Gastrocnemius medialis (tissue), 4 donors: ENCODE data around the gene BLOC1S4. TPM values are rescaled to one million over a fixed set of nuclear protein-coding genes. Genes with fewer than 3 reads are reported as not detected.

Experiments used
- ATAC-seq, 2 donors: fragments of 150-250 bp; one replicate each; pipeline ENCODE4 v1.9.1; 2016
- DNase-seq, 2 donors: peaks; one replicate each; pipeline ENCODE4 v3.0.0-alpha.2; 2019
- H3K27ac ChIP-seq, 4 donors: fragments of 200-600 bp; sonication (generic); 1 replicate in 1 of 4; 2 replicates in 3 of 4; pipeline ENCODE4 v1.5.1; 2016 to 2018; ENCODE audit warnings: mild to moderate bottlenecking in 2 of 4, moderate library complexity in 1 of 4
- H3K27me3 ChIP-seq, 3 donors: fragments of 200-600 bp; sonication (generic) in 2 of 3; 1 replicate in 1 of 3; 2 replicates in 2 of 3; pipeline versions ENCODE4 v1.5.1 to v1.6.0; 2016 to 2019; ENCODE audit warnings: mild to moderate bottlenecking in 1 of 3, moderate library complexity in 1 of 3
- H3K36me3 ChIP-seq, 2 donors: fragments of 200-600 bp; sonication (generic) in 1 of 2; one replicate each; pipeline ENCODE4 v1.5.1; 2017 to 2018
- H3K4me1 ChIP-seq, 2 donors: fragments of 200-600 bp; sonication (generic) in 1 of 2; one replicate each; pipeline ENCODE4 v1.5.1; 2016 to 2017; ENCODE audit warnings: mild to moderate bottlenecking in 2 of 2
- H3K4me3 ChIP-seq, 4 donors: fragments of 200-600 bp; sonication (generic) in 3 of 4; 1 replicate in 1 of 4; 2 replicates in 3 of 4; pipeline ENCODE4 v1.5.1; 2016 to 2019; ENCODE audit warnings: mild to moderate bottlenecking in 2 of 4
- H3K9me3 ChIP-seq, 3 donors: fragments of 200-600 bp; sonication (generic) in 2 of 3; 1 replicate in 1 of 3; 2 replicates in 2 of 3; pipeline ENCODE4 v1.5.1; 2016 to 2019
- POLR2A ChIP-seq, 2 donors: fragments of 450-650 bp; IDR thresholded peaks; one replicate each; pipeline ENCODE4 v1.6.1; 2017; ENCODE audit warnings: antibody characterized with exemption in 2 of 2, mild to moderate bottlenecking in 2 of 2, moderate library complexity in 2 of 2
- in situ Hi-C, 4 donors: fragments of 200-750 bp; cut with MboI; loops; one replicate each; pipeline versions ENCODE4 v1.15.0 to v1.8.0; 2017; ENCODE audit warnings: low sequenced_read_pairs in 4 of 4
- intact Hi-C: fragments of 100-400 bp; cut with DNase I; formaldehyde crosslinking; loops from one replicate; pipeline ENCODE4 v1.15.1; 2023; ENCODE audit warnings: low total_unique reads
- total RNA-seq, 4 donors: library from RNA; depleted of rRNA; stranded (reverse); fragments of >200 nt; gene quantifications; one replicate each; pipeline versions ENCODE4 v1.1.0 to v1.2.3, GENCODE V29; 2016
- TF ChIP-seq, protein P1 (sequence below), 5 experiments: fragments of 450-650 bp in 3 of 5; fragments of 200-600 bp in 2 of 5; sonication (generic) in 2 of 5; IDR thresholded peaks in 4 of 5; conservative IDR thresholded peaks in 1 of 5; 1 replicate in 4 of 5; 2 replicates in 1 of 5; pipeline ENCODE4 v1.5.1; 2016 to 2019; ENCODE audit warnings: antibody characterized with exemption in 5 of 5, mild to moderate bottlenecking in 3 of 5, moderate library complexity in 3 of 5

BLOC1S4 gene
- total RNA-seq, 4 donors from 2014 or later, result 15.7 to 25.7 (median 22.3) TPM

DNA sequence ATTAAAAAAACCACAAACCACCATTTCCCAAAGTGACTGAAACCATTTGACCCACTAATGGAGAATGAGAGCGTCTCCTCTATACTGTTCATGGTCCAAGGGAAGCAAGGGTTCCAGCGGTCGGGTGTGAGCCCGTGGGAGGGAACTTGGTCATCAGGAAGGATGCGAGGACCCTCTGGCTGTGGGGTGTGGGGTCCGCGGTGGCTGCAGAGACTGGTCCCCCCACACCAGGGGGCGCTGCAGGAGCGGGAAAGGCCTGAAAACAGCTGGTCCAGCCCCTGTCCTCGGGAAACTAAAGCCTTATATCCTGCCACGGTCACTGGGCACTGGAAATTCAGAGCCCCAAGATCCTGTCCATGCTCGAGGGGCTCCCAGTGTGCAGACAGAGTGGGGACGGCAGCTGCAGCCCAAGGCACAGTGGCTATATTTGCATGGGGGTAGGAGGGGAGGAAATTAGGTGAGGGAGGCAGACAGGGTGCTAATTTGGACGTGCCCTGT is 4.3 kb downstream of the BLOC1S4 start:
- intact Hi-C loops (loop anchor here (1.0 kb wide), 4 partner anchors 154 to 351 kb away; no protein-coding TSS in a partner anchor), in situ Hi-C loops (loop anchor here in 3 of 4 donors (5.0 to 10.0 kb wide), 4 partner anchors 52 to 352 kb away; no protein-coding TSS in a partner anchor)
- DNase-seq (peak; percentile 57 to 72), ATAC-seq (peak; percentile 43)
- no peak for TF ChIP-seq POLR2A (IDR thresholded peaks at IDR 0.05)
- TF ChIP-seq, protein P1, sequence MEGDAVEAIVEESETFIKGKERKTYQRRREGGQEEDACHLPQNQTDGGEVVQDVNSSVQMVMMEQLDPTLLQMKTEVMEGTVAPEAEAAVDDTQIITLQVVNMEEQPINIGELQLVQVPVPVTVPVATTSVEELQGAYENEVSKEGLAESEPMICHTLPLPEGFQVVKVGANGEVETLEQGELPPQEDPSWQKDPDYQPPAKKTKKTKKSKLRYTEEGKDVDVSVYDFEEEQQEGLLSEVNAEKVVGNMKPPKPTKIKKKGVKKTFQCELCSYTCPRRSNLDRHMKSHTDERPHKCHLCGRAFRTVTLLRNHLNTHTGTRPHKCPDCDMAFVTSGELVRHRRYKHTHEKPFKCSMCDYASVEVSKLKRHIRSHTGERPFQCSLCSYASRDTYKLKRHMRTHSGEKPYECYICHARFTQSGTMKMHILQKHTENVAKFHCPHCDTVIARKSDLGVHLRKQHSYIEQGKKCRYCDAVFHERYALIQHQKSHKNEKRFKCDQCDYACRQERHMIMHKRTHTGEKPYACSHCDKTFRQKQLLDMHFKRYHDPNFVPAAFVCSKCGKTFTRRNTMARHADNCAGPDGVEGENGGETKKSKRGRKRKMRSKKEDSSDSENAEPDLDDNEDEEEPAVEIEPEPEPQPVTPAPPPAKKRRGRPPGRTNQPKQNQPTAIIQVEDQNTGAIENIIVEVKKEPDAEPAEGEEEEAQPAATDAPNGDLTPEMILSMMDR (IDR thresholded peaks at IDR 0.05 in 4 of 5, conservative IDR thresholded peaks at IDR 0.05 in 1 of 5), result peak; percentile 92 to 98 (median 96)
- Histone ChIP-seq H3K27ac (peak overlapping the region in 2 of 4 donors; percentile 20 to 40), H3K36me3 (no peaks in the 10 kb centered on the region), H3K4me3 (no peak overlapping the region), H3K27me3 (no peaks in the 10 kb centered on the region), H3K9me3 (no peaks in the 10 kb centered on the region), H3K4me1 (peaks cover 26% of the 10 kb centered on the region in 2 donors)

DNA sequence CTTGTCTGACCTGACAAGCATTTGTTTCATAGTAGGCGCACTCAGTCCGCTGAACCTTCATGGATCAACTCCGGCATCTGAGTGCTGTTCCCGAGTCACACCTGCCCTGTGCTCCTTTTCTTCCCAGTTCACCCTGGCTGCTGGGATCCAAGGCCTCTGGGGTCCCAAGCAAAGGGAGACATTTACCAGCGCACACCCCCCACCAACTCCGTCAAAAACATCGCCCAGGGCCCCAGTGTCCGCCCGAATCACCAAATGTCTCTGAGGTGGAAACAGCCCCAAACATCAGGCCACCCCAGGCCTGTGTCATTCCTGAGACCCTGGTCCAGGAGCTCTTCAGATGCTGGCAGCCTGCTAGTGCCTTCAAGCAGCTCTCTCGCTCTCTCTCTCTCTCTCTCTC is 5.1 kb downstream of the BLOC1S4 start:
- TF ChIP-seq, protein P1 (IDR thresholded peaks at IDR 0.05 in 4 of 5, conservative IDR thresholded peaks at IDR 0.05 in 1 of 5), result no peak
- no peak for TF ChIP-seq POLR2A (IDR thresholded peaks at IDR 0.05)
- intact Hi-C loops, result no loop called here
- no peak overlapping the region for H3K4me3 ChIP-seq
- H3K4me1 ChIP-seq, result peaks cover 22% of the 10 kb centered on the region in 2 donors
- no peak overlapping the region for H3K27ac ChIP-seq
- DNase-seq (no peak), ATAC-seq (no peak)
- no peaks in the 10 kb centered on the region for H3K36me3 ChIP-seq
- H3K27me3 ChIP-seq, result no peaks in the 10 kb centered on the region
- in situ Hi-C loops, result loop anchor here in 3 of 4 donors (5.0 to 10.0 kb wide), 4 partner anchors 51 to 351 kb away; no protein-coding TSS in a partner anchor
- H3K9me3 ChIP-seq, result no peaks in the 10 kb centered on the region

DNA sequence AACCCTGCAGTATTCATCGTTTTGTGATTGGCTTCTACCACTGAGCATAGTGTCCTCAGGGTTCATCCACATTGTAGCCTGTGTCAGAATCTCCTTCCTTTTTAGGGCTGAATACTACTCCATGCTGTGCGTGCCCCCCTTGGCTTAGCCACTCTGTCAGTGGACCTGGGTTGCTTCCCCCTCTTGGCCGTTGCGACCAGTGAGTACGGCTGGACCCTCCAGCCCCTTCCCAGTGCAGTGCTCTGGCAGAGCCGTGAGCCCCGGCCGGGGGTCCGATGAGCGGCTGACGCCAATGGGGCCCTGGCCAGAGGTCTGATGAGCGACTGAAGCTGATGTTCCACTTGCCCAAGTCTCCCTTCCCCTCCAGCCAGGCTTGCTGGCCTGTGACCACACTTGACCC is 6.9 kb downstream of the BLOC1S4 start:
- in situ Hi-C loops (loop anchor here in 3 of 4 donors (5.0 to 10.0 kb wide), 4 partner anchors 49 to 349 kb away; no protein-coding TSS in a partner anchor), intact Hi-C loops (no loop called here)
- TF ChIP-seq POLR2A (IDR thresholded peaks at IDR 0.05), result no peak
- TF ChIP-seq, protein P1 (IDR thresholded peaks at IDR 0.05 in 4 of 5, conservative IDR thresholded peaks at IDR 0.05 in 1 of 5), result no peak
- no peak for ATAC-seq
- Histone ChIP-seq H3K4me1 (peaks cover 8 to 16% of the 10 kb centered on the region in 2 donors), H3K4me3 (no peak overlapping the region), H3K27me3 (no peaks in the 10 kb centered on the region), H3K27ac (no peak overlapping the region), H3K36me3 (no peaks in the 10 kb centered on the region), H3K9me3 (no peaks in the 10 kb centered on the region)
- no peak for DNase-seq

DNA sequence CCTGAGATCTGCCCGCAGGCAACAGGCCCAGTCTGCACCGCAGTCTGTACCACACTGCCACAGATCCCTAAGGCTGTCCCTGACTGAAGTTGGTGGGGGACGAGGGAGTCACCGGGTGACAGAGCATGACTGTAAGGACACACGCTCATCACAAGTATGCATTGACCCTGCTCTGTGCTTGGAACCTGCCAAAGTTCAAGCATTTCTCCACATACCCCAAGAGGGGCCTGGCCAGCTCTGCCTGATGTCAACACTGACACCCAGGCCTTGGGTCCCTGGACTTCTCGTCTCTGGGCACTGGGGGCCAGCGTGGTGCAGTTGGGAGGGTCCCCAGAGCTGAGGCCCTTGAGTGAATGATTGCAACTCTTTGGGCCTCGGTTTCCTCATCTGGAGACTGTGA is 7.9 kb downstream of the BLOC1S4 start:
- DNase-seq (no peak), ATAC-seq (no peak)
- Histone ChIP-seq H3K9me3 (no peaks in the 10 kb centered on the region), H3K27me3 (no peaks in the 10 kb centered on the region), H3K36me3 (no peaks in the 10 kb centered on the region), H3K4me1 (peaks cover 6 to 11% of the 10 kb centered on the region in 2 donors), H3K27ac (no peak overlapping the region), H3K4me3 (no peak overlapping the region)
- in situ Hi-C loops, result loop anchor here in 3 of 4 donors (5.0 to 10.0 kb wide), 4 partner anchors 48 to 348 kb away; no protein-coding TSS in a partner anchor
- intact Hi-C loops, result no loop called here
- TF ChIP-seq, protein P1 (IDR thresholded peaks at IDR 0.05 in 4 of 5, conservative IDR thresholded peaks at IDR 0.05 in 1 of 5), result no peak
- no peak for TF ChIP-seq POLR2A (IDR thresholded peaks at IDR 0.05)
